ENCODE results near the gene SPINK8. TPM values are rescaled to one million over a fixed set of nuclear protein-coding genes. Genes with fewer than 3 reads are reported as not detected.

Gene SPINK8
- total RNA-seq, 1 donor from 2014 or later = not detected

DNA sequence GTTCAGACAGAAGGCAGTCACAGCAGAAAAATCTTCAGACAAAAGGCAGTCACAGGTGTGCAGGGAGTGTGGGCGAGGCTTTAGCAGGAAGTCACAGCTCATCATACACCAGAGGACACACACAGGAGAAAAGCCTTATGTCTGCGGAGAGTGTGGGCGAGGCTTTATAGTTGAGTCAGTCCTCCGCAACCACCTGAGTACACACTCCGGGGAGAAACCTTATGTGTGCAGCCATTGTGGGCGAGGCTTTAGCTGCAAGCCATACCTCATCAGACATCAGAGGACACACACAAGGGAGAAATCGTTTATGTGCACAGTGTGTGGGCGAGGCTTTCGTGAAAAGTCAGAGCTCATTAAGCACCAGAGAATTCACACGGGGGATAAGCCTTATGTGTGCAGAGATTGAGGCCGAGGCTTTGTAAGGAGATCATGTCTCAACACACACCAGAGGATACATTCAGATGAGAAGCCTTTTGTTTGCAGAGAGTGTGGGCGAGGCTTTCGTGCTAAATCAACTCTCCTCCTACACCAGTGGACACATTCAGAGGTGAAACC is 65.0 kb downstream of the SPINK8 start:
- H3K4me1 Mint-ChIP-seq (ENCODE audit: low read depth) = peaks cover 25% of the 10 kb centered on the region
- no peak overlapping the region for H3K4me3 Mint-ChIP-seq (ENCODE audit: low read depth)
- peak overlapping the region; percentile 95 for H3K27ac Mint-ChIP-seq
- no peaks in the 10 kb centered on the region for H3K27me3 Mint-ChIP-seq
- TF ChIP-seq, protein P1, sequence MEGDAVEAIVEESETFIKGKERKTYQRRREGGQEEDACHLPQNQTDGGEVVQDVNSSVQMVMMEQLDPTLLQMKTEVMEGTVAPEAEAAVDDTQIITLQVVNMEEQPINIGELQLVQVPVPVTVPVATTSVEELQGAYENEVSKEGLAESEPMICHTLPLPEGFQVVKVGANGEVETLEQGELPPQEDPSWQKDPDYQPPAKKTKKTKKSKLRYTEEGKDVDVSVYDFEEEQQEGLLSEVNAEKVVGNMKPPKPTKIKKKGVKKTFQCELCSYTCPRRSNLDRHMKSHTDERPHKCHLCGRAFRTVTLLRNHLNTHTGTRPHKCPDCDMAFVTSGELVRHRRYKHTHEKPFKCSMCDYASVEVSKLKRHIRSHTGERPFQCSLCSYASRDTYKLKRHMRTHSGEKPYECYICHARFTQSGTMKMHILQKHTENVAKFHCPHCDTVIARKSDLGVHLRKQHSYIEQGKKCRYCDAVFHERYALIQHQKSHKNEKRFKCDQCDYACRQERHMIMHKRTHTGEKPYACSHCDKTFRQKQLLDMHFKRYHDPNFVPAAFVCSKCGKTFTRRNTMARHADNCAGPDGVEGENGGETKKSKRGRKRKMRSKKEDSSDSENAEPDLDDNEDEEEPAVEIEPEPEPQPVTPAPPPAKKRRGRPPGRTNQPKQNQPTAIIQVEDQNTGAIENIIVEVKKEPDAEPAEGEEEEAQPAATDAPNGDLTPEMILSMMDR (IDR thresholded peaks at IDR 0.05; ENCODE audit: unreplicated experiment) = no peak
- DNase-seq (ENCODE audit: low spot score, unreplicated experiment) = no peak
- H3K9me3 Mint-ChIP-seq (ENCODE audit: low read depth) = no peaks in the 10 kb centered on the region
- H3K36me3 Mint-ChIP-seq (ENCODE audit: insufficient read depth) = peaks cover 45% of the 10 kb centered on the region

DNA sequence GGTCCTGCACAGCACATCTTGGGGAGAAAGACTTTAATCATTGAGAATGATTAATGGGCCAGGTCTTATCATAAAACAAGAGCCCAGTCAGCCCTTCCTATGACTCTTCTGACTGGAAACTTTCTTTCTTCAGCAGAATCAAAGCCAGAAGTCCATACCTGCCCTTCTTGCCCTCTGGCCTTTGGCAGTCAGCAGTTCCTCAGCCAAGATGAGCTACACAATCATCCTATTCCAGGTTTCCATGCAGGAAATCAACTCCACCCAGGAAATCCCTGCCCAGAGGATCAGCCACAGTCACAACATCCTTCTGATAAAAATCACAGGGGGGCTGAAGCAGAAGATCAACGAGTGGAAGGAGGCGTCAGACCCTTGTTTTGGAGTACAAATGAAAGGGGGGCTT is 65.7 kb downstream of the SPINK8 start:
- peaks cover 18% of the 10 kb centered on the region for H3K4me1 Mint-ChIP-seq (ENCODE audit: low read depth)
- no peaks in the 10 kb centered on the region for H3K27me3 Mint-ChIP-seq
- H3K36me3 Mint-ChIP-seq (ENCODE audit: insufficient read depth) = peaks cover 45% of the 10 kb centered on the region
- peak overlapping the region; percentile 95 for H3K27ac Mint-ChIP-seq
- no peak for DNase-seq (ENCODE audit: low spot score, unreplicated experiment)
- no peak overlapping the region for H3K4me3 Mint-ChIP-seq (ENCODE audit: low read depth)
- TF ChIP-seq, protein P1 (IDR thresholded peaks at IDR 0.05; ENCODE audit: unreplicated experiment) = no peak
- H3K9me3 Mint-ChIP-seq (ENCODE audit: low read depth) = no peaks in the 10 kb centered on the region

DNA sequence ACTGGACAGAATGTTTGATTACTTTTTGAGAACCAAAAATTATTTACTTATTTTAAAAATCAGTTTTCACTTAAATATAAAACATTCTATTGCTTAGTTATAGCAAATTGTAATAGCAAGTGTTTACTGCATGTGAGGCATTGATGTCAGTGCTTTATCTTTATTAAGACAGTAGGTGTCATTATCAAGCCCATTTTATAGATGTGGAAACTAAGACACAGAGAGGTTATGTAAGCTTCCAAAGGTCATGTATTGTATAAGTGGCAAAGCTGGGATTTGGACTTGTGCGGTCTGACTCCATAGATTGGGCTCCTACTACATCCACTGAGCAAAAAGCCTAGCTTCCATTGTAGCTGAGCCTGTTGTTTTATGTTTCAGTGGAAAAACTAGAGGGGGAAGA is 74.9 kb downstream of the SPINK8 start:
- Mint-ChIP-seq H3K27me3 (no peaks in the 10 kb centered on the region), H3K27ac (no peak overlapping the region), H3K4me1 (ENCODE audit: low read depth) (no peaks in the 10 kb centered on the region), H3K36me3 (ENCODE audit: insufficient read depth) (peaks cover 22% of the 10 kb centered on the region), H3K9me3 (ENCODE audit: low read depth) (peaks cover 8% of the 10 kb centered on the region), H3K4me3 (ENCODE audit: low read depth) (no peak overlapping the region)
- no peak for DNase-seq (ENCODE audit: low spot score, unreplicated experiment)
- TF ChIP-seq, protein P1 (IDR thresholded peaks at IDR 0.05; ENCODE audit: unreplicated experiment) = no peak

Small RNAs within 50 kb of the gene (microRNA-seq; reads per million reads assigned to microRNA genes)
- gene MIR2115 (ENCODE audit: borderline number of aligned reads, unreplicated experiment) = not detected

Other genes starting within 250 kb of the SPINK8 start
- gene CDC25A, start 145.2 kb downstream of the SPINK8 start, total RNA-seq = 20.5 and 24.5 TPM in 2 replicates
- gene CAMP, start 110.2 kb downstream of the SPINK8 start, total RNA-seq = not detected in 2 replicates
- gene ZNF589, start 92.6 kb downstream of the SPINK8 start, total RNA-seq = 28.5 and 30.4 TPM in 2 replicates
- gene NME6, start 32.3 kb downstream of the SPINK8 start, total RNA-seq = 34.8 and 35.5 TPM in 2 replicates
- gene FBXW12, start 38.6 kb upstream of the SPINK8 start, total RNA-seq = 0.20 and 0.38 TPM in 2 replicates
- gene PLXNB1, start 96.4 kb upstream of the SPINK8 start, total RNA-seq = 535 and 543 TPM in 2 replicates
- 11.4 and 13.2 TPM in 2 replicates for gene CCDC51, start 106.5 kb upstream of the SPINK8 start, total RNA-seq
- gene TMA7, start 106.6 kb upstream of the SPINK8 start, total RNA-seq = 236 and 253 TPM in 2 replicates
- gene ATRIP, start 113.1 kb upstream of the SPINK8 start, total RNA-seq = 13.8 and 15.2 TPM in 2 replicates
- gene SHISA5, start 170.5 kb upstream of the SPINK8 start, total RNA-seq = 157 and 162 TPM in 2 replicates
- gene PFKFB4, start 223.1 kb upstream of the SPINK8 start, total RNA-seq = 39.7 and 45.0 TPM in 2 replicates
- gene UCN2, start 230.1 kb upstream of the SPINK8 start, total RNA-seq = 1.2 and 1.4 TPM in 2 replicates

Data from progenitor cell of endocrine pancreas (in vitro differentiated cells).